Fibroblast of lung (primary cell): ENCODE measurements around the gene ZNF407.

Source experiments
- EZH2 ChIP-seq: IDR thresholded peaks from 2 replicates; pipeline ENCODE4 v1.5.1; 2012; ENCODE audit warnings: low read length, control low read depth, mild to moderate bottlenecking; ENCODE audit errors: missing control alignments
- TF ChIP-seq, protein P1 (sequence below), 2 donors: IDR thresholded peaks in 1 of 2; conservative IDR thresholded peaks in 1 of 2; 1 replicate in 1 of 2; 2 replicates in 1 of 2; pipeline ENCODE4 v1.5.1; 2011 to 2012; ENCODE audit warnings: low read length in 2 of 2, control low read depth in 1 of 2, inconsistent platforms in 1 of 2, low read depth in 1 of 2, mild to moderate bottlenecking in 1 of 2

DNA sequence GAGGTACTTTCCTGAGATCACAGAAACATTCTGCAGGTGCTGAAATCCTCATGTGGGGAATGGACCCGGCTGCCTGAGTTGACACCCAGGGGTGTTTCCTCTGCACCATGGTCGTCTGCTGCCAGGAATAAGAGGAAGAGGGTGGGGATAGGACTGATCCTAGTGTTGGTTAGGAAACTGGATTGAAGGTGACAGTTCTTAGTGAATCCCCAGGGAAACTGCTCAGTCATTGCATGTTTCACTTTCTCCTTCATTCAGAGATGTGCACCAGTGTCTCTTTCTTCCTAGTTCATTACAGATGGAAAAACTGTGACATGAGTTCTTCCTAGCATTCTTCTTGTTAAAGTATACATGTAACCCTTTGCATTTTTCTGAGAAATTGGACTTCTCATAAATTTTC lies 317.0 kb downstream of the ZNF407 start:
- TF ChIP-seq, protein P1, sequence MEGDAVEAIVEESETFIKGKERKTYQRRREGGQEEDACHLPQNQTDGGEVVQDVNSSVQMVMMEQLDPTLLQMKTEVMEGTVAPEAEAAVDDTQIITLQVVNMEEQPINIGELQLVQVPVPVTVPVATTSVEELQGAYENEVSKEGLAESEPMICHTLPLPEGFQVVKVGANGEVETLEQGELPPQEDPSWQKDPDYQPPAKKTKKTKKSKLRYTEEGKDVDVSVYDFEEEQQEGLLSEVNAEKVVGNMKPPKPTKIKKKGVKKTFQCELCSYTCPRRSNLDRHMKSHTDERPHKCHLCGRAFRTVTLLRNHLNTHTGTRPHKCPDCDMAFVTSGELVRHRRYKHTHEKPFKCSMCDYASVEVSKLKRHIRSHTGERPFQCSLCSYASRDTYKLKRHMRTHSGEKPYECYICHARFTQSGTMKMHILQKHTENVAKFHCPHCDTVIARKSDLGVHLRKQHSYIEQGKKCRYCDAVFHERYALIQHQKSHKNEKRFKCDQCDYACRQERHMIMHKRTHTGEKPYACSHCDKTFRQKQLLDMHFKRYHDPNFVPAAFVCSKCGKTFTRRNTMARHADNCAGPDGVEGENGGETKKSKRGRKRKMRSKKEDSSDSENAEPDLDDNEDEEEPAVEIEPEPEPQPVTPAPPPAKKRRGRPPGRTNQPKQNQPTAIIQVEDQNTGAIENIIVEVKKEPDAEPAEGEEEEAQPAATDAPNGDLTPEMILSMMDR (conservative IDR thresholded peaks at IDR 0.05 in 1 of 2, IDR thresholded peaks at IDR 0.05 in 1 of 2; ENCODE audit: low read depth in 1 of 2, low read length in 2 of 2): no peak
- no peak for TF ChIP-seq EZH2
